BE2C (cell line): ENCODE measurements around the gene TSKS.

ENCODE experiments used
- DNase-seq: peaks from one replicate; pipeline ENCODE4 v3.0.0-alpha.2; 2020
- H3K27me3 ChIP-seq: fragments of 250-450 bp; sonication (Bioruptor Pico); 2 replicates; pipeline ENCODE4 v1.5.1; 2020; ENCODE audit warnings: mild to moderate bottlenecking
- H3K36me3 ChIP-seq: fragments of 250-450 bp; sonication (Bioruptor Pico); 2 replicates; pipeline ENCODE4 v1.5.1; 2020; ENCODE audit warnings: mild to moderate bottlenecking
- H3K4me1 ChIP-seq: fragments of 250-450 bp; sonication (Bioruptor Pico); 2 replicates; pipeline ENCODE4 v1.5.1; 2020
- H3K4me3 ChIP-seq: 2 replicates; pipeline ENCODE4 v1.5.1; 2011; ENCODE audit warnings: low read depth, low read length
- H3K9me3 ChIP-seq: fragments of 250-450 bp; sonication (Bioruptor Pico); 2 replicates; pipeline ENCODE4 v1.5.1; 2020
- CTCF ChIP-seq: IDR thresholded peaks from 2 replicates; pipeline ENCODE4 v1.5.1; 2012; ENCODE audit warnings: mild to moderate bottlenecking, low read depth, low read length

Gene TSKS

GRCh38 chr19:49758292-49758691, 4.8 kb downstream of the TSKS start:
- Histone ChIP-seq H3K27me3 (no peaks in the 10 kb centered on the region), H3K36me3 (no peaks in the 10 kb centered on the region), H3K4me3 (no peak overlapping the region), H3K4me1 (no peaks in the 10 kb centered on the region), H3K9me3 (no peaks in the 10 kb centered on the region)
- no peak for TF ChIP-seq CTCF
- no peak for DNase-seq

- no peaks in the 10 kb centered on the region for H3K27me3 ChIP-seq
- no peaks in the 10 kb centered on the region for H3K4me1 ChIP-seq
- no peaks in the 10 kb centered on the region for H3K36me3 ChIP-seq
- H3K4me3 ChIP-seq: no peak overlapping the region
- DNase-seq: no peak
- no peaks in the 10 kb centered on the region; the same call in 1 of the 2 replicates for H3K9me3 ChIP-seq
- TF ChIP-seq CTCF: no peak
Observed at GRCh38 chr19:49755956-49756355, 7.2 kb downstream of the TSKS start.

GRCh38 chr19:49752701-49753100, 10.4 kb downstream of the TSKS start:
- H3K36me3 ChIP-seq: no peaks in the 10 kb centered on the region
- no peaks in the 10 kb centered on the region; the same call in 1 of the 2 replicates for H3K9me3 ChIP-seq
- no peak for TF ChIP-seq CTCF
- H3K4me3 ChIP-seq: no peak overlapping the region
- no peaks in the 10 kb centered on the region for H3K4me1 ChIP-seq
- no peaks in the 10 kb centered on the region for H3K27me3 ChIP-seq
- no peak for DNase-seq

- Histone ChIP-seq H3K9me3 (no peaks in the 10 kb centered on the region; the same call in none of the 2 replicates), H3K4me3 (no peak overlapping the region), H3K4me1 (no peaks in the 10 kb centered on the region), H3K27me3 (no peaks in the 10 kb centered on the region), H3K36me3 (no peaks in the 10 kb centered on the region)
- no peak for DNase-seq
- TF ChIP-seq CTCF: no peak
Observed at GRCh38 chr19:49749771-49750170, 13.3 kb downstream of the TSKS start.

GRCh38 chr19:49749055-49749716, 13.9 kb downstream of the TSKS start:
- no peaks in the 10 kb centered on the region for H3K4me1 ChIP-seq
- H3K4me3 ChIP-seq: no peak overlapping the region
- H3K27me3 ChIP-seq: no peaks in the 10 kb centered on the region
- no peaks in the 10 kb centered on the region; the same call in none of the 2 replicates for H3K9me3 ChIP-seq
- no peaks in the 10 kb centered on the region for H3K36me3 ChIP-seq
- DNase-seq: no peak
- no peak for TF ChIP-seq CTCF

GRCh38 chr19:49746206-49746958, 16.7 kb downstream of the TSKS start:
- Histone ChIP-seq H3K9me3 (no peaks in the 10 kb centered on the region; the same call in none of the 2 replicates), H3K36me3 (no peaks in the 10 kb centered on the region), H3K27me3 (no peaks in the 10 kb centered on the region), H3K4me1 (no peaks in the 10 kb centered on the region), H3K4me3 (peak overlapping the region; percentile 8; the same call in 1 of the 2 replicates)
- no peak for TF ChIP-seq CTCF
- DNase-seq: peak; percentile 97
